GM13977 (cell line): ENCODE data around the gene KLHL29.

ENCODE experiments used
- DNase-seq: peaks from one replicate; pipeline ENCODE4 v3.0.0; 2012; ENCODE audit warnings: low spot score
- in situ Hi-C: fragments of 300-500 bp; cut with MboI; formaldehyde crosslinking; loops from one replicate; pipeline ENCODE4 v1.12.0; 2022; ENCODE audit warnings: low sequenced_read_pairs, low pct_unique_long_range_greater_than_20kb, mixed read lengths, inconsistent platforms; ENCODE audit not compliant: unreplicated experiment
- TF ChIP-seq, protein P1 (sequence below): IDR thresholded peaks from 2 replicates; pipeline ENCODE4 v1.5.1; 2012; ENCODE audit warnings: mild to moderate bottlenecking, control low read depth; ENCODE audit not compliant: insufficient read depth; ENCODE audit errors: extremely low read depth, missing control alignments

KLHL29 gene

GRCh38 chr2:23542230-23542789 lies 157.3 kb downstream of the KLHL29 start:
- TF ChIP-seq, protein P1, sequence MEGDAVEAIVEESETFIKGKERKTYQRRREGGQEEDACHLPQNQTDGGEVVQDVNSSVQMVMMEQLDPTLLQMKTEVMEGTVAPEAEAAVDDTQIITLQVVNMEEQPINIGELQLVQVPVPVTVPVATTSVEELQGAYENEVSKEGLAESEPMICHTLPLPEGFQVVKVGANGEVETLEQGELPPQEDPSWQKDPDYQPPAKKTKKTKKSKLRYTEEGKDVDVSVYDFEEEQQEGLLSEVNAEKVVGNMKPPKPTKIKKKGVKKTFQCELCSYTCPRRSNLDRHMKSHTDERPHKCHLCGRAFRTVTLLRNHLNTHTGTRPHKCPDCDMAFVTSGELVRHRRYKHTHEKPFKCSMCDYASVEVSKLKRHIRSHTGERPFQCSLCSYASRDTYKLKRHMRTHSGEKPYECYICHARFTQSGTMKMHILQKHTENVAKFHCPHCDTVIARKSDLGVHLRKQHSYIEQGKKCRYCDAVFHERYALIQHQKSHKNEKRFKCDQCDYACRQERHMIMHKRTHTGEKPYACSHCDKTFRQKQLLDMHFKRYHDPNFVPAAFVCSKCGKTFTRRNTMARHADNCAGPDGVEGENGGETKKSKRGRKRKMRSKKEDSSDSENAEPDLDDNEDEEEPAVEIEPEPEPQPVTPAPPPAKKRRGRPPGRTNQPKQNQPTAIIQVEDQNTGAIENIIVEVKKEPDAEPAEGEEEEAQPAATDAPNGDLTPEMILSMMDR: no peak
- no peak for DNase-seq
- in situ Hi-C loops: no loop called here

GRCh38 chr2:23543302-23543701 lies 158.3 kb downstream of the KLHL29 start:
- in situ Hi-C loops: no loop called here
- no peak for DNase-seq
- TF ChIP-seq, protein P1: no peak

DNA sequence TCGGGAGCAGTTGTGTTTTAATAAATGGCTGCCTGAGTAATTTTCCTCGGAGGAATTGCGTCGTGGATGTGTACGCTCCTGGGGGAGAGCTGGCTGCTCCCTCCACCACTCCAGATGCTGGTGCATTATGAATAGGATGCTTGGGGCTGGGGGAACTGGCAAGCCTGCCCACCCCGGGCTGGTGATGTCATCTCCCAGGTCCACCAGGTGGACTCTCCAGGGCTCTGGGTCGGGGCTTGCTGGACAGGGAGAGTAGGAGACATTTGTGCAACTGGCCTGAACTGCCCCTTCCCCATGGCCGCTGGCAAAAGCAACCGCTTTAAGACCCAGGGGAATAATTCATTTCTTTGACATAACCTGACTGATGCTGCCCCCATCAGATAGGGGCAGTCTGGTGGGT lies 158.7 kb downstream of the KLHL29 start:
- TF ChIP-seq, protein P1: no peak
- no peak for DNase-seq
- in situ Hi-C loops: no loop called here

- TF ChIP-seq, protein P1: no peak
- DNase-seq: no peak
- in situ Hi-C loops: no loop called here
Measured at GRCh38 chr2:23544589-23545295, 159.8 kb downstream of the KLHL29 start.

DNA sequence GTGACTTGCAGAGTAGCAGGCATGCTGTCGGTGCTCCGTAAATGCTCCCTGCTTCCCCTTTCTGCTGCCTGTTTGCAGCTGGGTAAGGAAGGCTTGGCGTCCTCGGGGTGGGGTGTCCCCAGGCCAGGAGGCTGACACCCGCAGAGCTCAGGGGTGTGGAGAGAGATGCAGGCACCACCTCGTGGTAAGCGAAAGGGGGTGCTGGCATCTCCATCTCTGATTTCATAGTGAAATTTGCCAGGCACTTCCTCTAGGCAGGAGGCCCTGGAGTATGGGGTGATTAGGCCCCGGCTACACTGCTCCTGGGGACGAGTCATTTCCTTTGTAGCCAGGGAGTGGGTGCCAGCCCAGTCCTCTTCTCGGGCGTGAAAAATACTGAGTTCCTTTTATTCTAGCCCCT lies 160.4 kb downstream of the KLHL29 start:
- TF ChIP-seq, protein P1: no peak
- no peak for DNase-seq
- in situ Hi-C loops: no loop called here

- in situ Hi-C loops: no loop called here
- DNase-seq: no peak
- TF ChIP-seq, protein P1: no peak
Measured at GRCh38 chr2:23545811-23546210, 160.8 kb downstream of the KLHL29 start.
